BE2C (cell line): ENCODE data around the gene FRK. TPM values are rescaled to one million over a fixed set of nuclear protein-coding genes. Genes with fewer than 3 reads are reported as not detected.

Experiments
- DNase-seq: peaks from one replicate; pipeline ENCODE4 v3.0.0-alpha.2; 2020
- H3K27me3 ChIP-seq: fragments of 250-450 bp; sonication (Bioruptor Pico); 2 replicates; pipeline ENCODE4 v1.5.1; 2020; ENCODE audit warnings: mild to moderate bottlenecking
- H3K36me3 ChIP-seq: fragments of 250-450 bp; sonication (Bioruptor Pico); 2 replicates; pipeline ENCODE4 v1.5.1; 2020; ENCODE audit warnings: mild to moderate bottlenecking
- H3K4me1 ChIP-seq: fragments of 250-450 bp; sonication (Bioruptor Pico); 2 replicates; pipeline ENCODE4 v1.5.1; 2020
- H3K4me3 ChIP-seq: 2 replicates; pipeline ENCODE4 v1.5.1; 2011; ENCODE audit warnings: low read depth, low read length
- H3K9me3 ChIP-seq: fragments of 250-450 bp; sonication (Bioruptor Pico); 2 replicates; pipeline ENCODE4 v1.5.1; 2020
- polyA plus RNA-seq: library from polyadenylated mRNA; unstranded; fragments of >200 nt; gene quantifications from one replicate; pipeline ENCODE4 v1.2.1, GENCODE V29; 2012; ENCODE audit warnings: low read depth, missing spikeins; ENCODE audit not compliant: insufficient read length, insufficient read depth
- TF ChIP-seq, protein P1 (sequence below): IDR thresholded peaks from 2 replicates; pipeline ENCODE4 v1.5.1; 2012; ENCODE audit warnings: mild to moderate bottlenecking, low read depth, low read length

Gene FRK, protein sequence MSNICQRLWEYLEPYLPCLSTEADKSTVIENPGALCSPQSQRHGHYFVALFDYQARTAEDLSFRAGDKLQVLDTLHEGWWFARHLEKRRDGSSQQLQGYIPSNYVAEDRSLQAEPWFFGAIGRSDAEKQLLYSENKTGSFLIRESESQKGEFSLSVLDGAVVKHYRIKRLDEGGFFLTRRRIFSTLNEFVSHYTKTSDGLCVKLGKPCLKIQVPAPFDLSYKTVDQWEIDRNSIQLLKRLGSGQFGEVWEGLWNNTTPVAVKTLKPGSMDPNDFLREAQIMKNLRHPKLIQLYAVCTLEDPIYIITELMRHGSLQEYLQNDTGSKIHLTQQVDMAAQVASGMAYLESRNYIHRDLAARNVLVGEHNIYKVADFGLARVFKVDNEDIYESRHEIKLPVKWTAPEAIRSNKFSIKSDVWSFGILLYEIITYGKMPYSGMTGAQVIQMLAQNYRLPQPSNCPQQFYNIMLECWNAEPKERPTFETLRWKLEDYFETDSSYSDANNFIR
- polyA plus RNA-seq: 0.05 TPM

DNA sequence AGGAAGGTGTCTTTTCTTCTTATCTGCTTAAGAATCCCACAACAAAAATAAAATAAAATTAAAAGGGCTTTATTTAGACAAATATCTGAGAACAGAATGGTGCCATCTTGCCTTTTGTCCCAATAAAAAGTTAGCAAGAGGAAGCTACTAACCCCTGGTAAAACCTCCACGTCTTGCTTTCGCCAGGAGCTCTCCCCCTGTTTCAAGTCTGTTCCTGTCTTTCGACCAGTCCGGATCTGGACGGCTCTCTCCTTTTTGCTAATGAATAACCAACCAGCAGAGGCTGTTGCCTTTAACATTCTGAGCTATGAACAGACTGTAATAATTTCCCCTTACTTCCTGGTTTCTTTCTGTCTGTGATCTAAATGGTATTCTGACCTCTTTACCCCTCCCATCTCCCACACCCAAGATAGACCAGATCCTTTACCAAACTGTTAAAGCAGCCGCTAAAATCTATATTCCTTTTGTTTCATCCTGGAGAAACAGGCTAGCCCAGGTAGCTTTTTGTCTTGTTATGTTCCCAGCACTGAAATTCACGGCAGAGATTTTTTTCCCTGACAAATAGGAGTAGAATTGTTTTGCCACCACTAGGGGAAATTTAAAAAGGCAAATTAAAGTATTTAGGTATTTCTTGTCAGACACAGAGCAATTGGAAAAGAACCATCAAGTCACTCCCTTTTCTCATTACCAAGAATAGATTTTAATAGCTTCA lies at the start of gene FRK:
Gene FRK, minus strand, starts transcription at position 320 of the 712 bp plus-strand sequence. CDS start 580 bp downstream, outside the sequence.
- TF ChIP-seq, protein P1, sequence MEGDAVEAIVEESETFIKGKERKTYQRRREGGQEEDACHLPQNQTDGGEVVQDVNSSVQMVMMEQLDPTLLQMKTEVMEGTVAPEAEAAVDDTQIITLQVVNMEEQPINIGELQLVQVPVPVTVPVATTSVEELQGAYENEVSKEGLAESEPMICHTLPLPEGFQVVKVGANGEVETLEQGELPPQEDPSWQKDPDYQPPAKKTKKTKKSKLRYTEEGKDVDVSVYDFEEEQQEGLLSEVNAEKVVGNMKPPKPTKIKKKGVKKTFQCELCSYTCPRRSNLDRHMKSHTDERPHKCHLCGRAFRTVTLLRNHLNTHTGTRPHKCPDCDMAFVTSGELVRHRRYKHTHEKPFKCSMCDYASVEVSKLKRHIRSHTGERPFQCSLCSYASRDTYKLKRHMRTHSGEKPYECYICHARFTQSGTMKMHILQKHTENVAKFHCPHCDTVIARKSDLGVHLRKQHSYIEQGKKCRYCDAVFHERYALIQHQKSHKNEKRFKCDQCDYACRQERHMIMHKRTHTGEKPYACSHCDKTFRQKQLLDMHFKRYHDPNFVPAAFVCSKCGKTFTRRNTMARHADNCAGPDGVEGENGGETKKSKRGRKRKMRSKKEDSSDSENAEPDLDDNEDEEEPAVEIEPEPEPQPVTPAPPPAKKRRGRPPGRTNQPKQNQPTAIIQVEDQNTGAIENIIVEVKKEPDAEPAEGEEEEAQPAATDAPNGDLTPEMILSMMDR: no peak; the same call in 1 of the 2 replicates
- no peak for DNase-seq
- H3K4me3 ChIP-seq: no peak within 1 kb of the TSS
- no peaks in the 10 kb centered on the region for H3K36me3 ChIP-seq
- H3K9me3 ChIP-seq: no peaks in the 10 kb centered on the region
- H3K27me3 ChIP-seq: no peaks in the 10 kb centered on the region
- no peaks in the 10 kb centered on the region for H3K4me1 ChIP-seq

DNA sequence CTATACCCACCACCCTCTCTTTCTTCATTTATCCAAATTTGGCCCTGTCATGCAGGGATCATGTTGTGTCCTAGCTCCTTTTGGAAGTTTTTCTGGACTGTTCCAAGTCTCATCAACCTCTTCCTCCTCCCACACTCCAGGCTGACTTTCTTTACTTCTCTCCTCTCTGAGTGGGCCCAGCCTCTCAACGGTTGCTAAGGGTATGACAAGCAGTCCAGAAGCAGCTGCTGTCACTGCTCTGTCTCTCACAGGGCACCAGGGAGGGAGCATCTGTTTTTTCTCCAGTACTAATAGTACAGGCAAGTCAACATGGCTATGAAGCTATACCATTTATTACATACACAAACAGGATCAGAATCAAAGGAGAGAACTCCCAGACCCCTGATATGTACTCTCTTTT lies 48.1 kb upstream of the FRK start:
- TF ChIP-seq, protein P1: no peak
- DNase-seq: peak; percentile 62

DNA sequence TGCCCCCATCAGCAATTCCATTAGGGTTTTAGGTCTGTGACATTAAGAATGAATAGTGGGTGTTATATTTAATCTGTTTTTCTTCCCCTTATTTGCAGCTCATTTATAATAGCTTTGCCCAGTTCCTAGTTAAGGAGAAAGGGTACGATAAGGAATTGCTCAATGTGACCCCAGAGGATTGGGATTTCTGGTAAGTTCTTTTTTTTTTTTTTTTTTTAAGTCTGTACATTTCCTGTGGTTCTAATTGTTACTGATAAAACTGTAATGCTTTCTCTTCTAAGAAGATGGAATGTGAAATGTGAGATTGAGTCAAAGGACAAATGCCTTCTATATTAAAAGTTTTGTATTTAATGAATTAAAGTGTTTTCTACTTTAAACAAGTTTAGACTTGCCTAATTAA lies 45.5 kb upstream of the FRK start:
- peaks cover 5% of the 10 kb centered on the region; the same call in 1 of the 2 replicates for H3K4me1 ChIP-seq
- TF ChIP-seq, protein P1: no peak
- no peaks in the 10 kb centered on the region for H3K27me3 ChIP-seq
- H3K36me3 ChIP-seq: no peaks in the 10 kb centered on the region; the same call in 1 of the 2 replicates
- H3K4me3 ChIP-seq: no peak overlapping the region
- no peak for DNase-seq
- no peaks in the 10 kb centered on the region for H3K9me3 ChIP-seq

More for the DNA sequence above, 48.1 kb upstream of the FRK start:
- no peak overlapping the region for H3K4me3 ChIP-seq
- no peaks in the 10 kb centered on the region for H3K27me3 ChIP-seq
- H3K4me1 ChIP-seq: peaks cover 5% of the 10 kb centered on the region; the same call in 1 of the 2 replicates
- H3K9me3 ChIP-seq: no peaks in the 10 kb centered on the region
- H3K36me3 ChIP-seq: no peaks in the 10 kb centered on the region; the same call in 1 of the 2 replicates

DNA sequence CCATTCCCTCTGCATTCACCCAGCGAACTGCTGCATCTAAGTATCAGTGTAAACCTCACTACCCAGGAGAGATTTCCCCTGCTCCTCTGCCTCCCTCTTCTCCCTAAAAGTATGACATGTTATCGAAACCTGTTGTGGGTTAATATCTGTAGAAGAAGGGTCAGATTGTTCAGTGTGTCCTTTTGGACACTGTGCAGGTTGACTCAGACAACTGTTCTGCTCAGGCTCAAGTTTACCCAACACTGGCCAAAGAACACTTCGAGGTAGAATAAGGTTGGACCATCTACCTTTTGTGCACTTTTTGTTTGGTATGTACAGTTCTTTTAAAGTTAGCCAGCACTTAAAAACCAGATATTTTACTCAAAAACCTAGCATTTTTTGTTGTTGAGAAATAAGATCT lies 44.6 kb upstream of the FRK start:
- no peak overlapping the region for H3K4me3 ChIP-seq
- H3K4me1 ChIP-seq: peaks cover 5% of the 10 kb centered on the region; the same call in 1 of the 2 replicates
- H3K9me3 ChIP-seq: no peaks in the 10 kb centered on the region
- H3K27me3 ChIP-seq: no peaks in the 10 kb centered on the region
- TF ChIP-seq, protein P1: no peak
- no peaks in the 10 kb centered on the region for H3K36me3 ChIP-seq
- DNase-seq: no peak

DNA sequence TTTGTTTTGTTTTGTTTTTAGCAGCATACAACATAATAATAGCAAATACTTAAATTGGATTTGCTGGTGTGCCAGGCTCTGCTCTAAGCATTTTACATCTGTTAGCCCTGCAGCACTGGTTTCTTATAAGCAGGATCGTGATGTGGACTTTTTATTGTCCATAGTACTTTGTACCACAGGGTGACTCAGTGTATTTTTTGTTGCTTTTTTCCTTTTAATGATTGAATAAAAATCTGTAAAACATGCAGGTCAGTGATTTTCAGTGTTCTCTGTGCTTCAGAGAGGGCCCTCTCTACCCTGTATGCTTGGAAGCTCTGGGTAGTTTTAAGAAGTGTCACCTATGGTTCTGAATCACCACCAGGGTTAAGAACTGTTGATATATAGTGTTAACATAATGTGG lies 43.9 kb upstream of the FRK start:
- TF ChIP-seq, protein P1: no peak
- Histone ChIP-seq H3K4me1 (peaks cover 5% of the 10 kb centered on the region; the same call in 1 of the 2 replicates), H3K9me3 (no peaks in the 10 kb centered on the region), H3K4me3 (no peak overlapping the region), H3K27me3 (no peaks in the 10 kb centered on the region), H3K36me3 (no peaks in the 10 kb centered on the region)
- DNase-seq: no peak
